Measurements from ENCODE around the gene HBM. TPM values are rescaled to one million over a fixed set of nuclear protein-coding genes. Genes with fewer than 3 reads are reported as not detected.
"Not testable (repeated sequence)": the region's sequence is repeated elsewhere in the genome, so short reads cannot be mapped to it uniquely, and the experiment has no call there.

Gene HBM
- total RNA-seq, 2 donors from 2014 or later, result not detected

DNA sequence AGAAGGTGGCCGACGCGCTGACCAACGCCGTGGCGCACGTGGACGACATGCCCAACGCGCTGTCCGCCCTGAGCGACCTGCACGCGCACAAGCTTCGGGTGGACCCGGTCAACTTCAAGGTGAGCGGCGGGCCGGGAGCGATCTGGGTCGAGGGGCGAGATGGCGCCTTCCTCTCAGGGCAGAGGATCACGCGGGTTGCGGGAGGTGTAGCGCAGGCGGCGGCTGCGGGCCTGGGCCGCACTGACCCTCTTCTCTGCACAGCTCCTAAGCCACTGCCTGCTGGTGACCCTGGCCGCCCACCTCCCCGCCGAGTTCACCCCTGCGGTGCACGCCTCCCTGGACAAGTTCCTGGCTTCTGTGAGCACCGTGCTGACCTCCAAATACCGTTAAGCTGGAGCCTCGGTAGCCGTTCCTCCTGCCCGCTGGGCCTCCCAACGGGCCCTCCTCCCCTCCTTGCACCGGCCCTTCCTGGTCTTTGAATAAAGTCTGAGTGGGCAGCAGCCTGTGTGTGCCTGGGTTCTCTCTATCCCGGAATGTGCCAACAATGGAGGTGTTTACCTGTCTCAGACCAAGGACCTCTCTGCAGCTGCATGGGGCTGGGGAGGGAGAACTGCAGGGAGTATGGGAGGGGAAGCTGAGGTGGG lies 7.6 kb downstream of the HBM start:
- peaks cover 16% of the 10 kb centered on the region for H3K4me1 Mint-ChIP-seq
- H3K4me3 ChIP-seq (ENCODE audit: low read length); H3K27ac ChIP-seq (ENCODE audit: low read depth, low read length); H3K36me3 Mint-ChIP-seq (ENCODE audit: low read depth); H3K9me3 ChIP-seq (ENCODE audit: control insufficient read depth, low read length); H3K36me3 ChIP-seq (ENCODE audit: control insufficient read depth, insufficient read depth, low read length); H3K27ac Mint-ChIP-seq; DNase-seq; H3K4me1 ChIP-seq (ENCODE audit: control insufficient read depth, insufficient read depth, low read length); H3K9ac ChIP-seq (ENCODE audit: extremely low read depth, low read length, poor library complexity, severe bottlenecking); H3K4me3 Mint-ChIP-seq; H3K9me3 Mint-ChIP-seq: not testable (repeated sequence)
- H3K27me3 ChIP-seq (ENCODE audit: control insufficient read depth, insufficient read depth, low read length, poor library complexity, severe bottlenecking), result peaks cover 83% of the 10 kb centered on the region
- H3K27me3 Mint-ChIP-seq (ENCODE audit: insufficient read depth), result peaks cover 77% of the 10 kb centered on the region
- WGBS, 2 experiments (ENCODE audit: insufficient coverage in 1 of 2, insufficient read length in 1 of 2), result 16 to 20% methylated on average over 1 to 29 of the region's 44 CpGs

DNA sequence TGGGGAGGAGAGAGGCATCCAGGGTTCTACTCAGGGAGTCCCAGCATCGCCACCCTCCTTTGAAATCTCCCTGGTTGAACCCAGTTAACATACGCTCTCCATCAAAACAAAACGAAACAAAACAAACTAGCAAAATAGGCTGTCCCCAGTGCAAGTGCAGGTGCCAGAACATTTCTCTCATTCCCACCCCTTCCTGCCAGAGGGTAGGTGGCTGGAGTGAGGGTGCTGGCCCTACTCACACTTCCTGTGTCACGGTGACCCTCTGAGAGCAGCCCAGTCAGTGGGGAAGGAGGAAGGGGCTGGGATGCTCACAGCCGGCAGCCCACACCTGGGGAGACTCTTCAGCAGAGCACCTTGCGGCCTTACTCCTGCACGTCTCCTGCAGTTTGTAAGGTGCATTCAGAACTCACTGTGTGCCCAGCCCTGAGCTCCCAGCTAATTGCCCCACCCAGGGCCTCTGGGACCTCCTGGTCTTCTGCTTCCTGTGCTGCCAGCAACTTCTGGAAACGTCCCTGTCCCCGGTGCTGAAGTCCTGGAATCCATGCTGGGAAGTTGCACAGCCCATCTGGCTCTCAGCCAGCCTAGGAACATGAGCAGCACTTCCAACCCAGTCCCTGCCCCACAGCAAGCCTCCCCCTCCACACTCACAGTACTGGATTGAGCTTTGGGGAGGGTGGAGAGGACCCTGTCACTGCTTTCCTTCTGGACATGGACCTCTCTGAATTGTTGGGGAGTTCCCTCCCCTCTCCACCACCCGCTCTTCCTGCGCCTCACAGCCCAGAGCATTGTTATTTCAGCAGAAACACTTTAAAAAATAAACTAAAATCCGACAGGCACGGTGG lies 8.4 kb downstream of the HBM start:
- H3K27ac ChIP-seq (ENCODE audit: low read depth, low read length); H3K4me1 ChIP-seq (ENCODE audit: control insufficient read depth, insufficient read depth, low read length); H3K9me3 ChIP-seq (ENCODE audit: control insufficient read depth, low read length); H3K9me3 Mint-ChIP-seq; H3K4me3 Mint-ChIP-seq; H3K36me3 Mint-ChIP-seq (ENCODE audit: low read depth); H3K36me3 ChIP-seq (ENCODE audit: control insufficient read depth, insufficient read depth, low read length); DNase-seq; H3K4me3 ChIP-seq (ENCODE audit: low read length); H3K27ac Mint-ChIP-seq; H3K9ac ChIP-seq (ENCODE audit: extremely low read depth, low read length, poor library complexity, severe bottlenecking): not testable (repeated sequence)
- peaks cover 78% of the 10 kb centered on the region for H3K27me3 Mint-ChIP-seq (ENCODE audit: insufficient read depth)
- peaks cover 83% of the 10 kb centered on the region for H3K27me3 ChIP-seq (ENCODE audit: control insufficient read depth, insufficient read depth, low read length, poor library complexity, severe bottlenecking)
- H3K4me1 Mint-ChIP-seq, result peaks cover 16% of the 10 kb centered on the region
- 40 to 47% methylated on average over 4 of the region's 13 CpGs for WGBS, 2 experiments (ENCODE audit: insufficient coverage in 1 of 2, insufficient read length in 1 of 2)

DNA sequence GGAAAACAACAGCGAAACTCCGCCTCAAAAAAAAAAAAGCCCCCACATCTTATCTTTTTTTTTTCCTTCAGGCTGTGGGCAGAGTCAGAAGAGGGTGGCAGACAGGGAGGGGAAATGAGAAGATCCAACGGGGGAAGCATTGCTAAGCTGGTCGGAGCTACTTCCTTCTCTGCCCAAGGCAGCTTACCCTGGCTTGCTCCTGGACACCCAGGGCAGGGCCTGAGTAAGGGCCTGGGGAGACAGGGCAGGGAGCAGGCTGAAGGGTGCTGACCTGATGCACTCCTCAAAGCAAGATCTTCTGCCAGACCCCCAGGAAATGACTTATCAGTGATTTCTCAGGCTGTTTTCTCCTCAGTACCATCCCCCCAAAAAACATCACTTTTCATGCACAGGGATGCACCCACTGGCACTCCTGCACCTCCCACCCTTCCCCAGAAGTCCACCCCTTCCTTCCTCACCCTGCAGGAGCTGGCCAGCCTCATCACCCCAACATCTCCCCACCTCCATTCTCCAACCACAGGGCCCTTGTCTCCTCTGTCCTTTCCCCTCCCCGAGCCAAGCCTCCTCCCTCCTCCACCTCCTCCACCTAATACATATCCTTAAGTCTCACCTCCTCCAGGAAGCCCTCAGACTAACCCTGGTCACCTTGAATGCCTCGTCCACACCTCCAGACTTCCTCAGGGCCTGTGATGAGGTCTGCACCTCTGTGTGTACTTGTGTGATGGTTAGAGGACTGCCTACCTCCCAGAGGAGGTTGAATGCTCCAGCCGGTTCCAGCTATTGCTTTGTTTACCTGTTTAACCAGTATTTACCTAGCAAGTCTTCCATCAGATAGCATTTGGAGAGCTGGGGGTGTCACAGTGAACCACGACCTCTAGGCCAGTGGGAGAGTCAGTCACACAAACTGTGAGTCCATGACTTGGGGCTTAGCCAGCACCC lies 9.5 kb downstream of the HBM start:
- WGBS, 2 experiments (ENCODE audit: insufficient coverage in 1 of 2, insufficient read length in 1 of 2), result 20 to 54% methylated on average over 1 to 5 of the region's 8 CpGs
- H3K27ac ChIP-seq (ENCODE audit: low read depth, low read length), result no peak overlapping the region
- peak overlapping the region; percentile 34 for H3K4me3 Mint-ChIP-seq
- no peak for DNase-seq
- H3K4me1 Mint-ChIP-seq, result peaks cover 13% of the 10 kb centered on the region
- H3K4me3 ChIP-seq (ENCODE audit: low read length), result no peak overlapping the region
- peaks cover 85% of the 10 kb centered on the region for H3K27me3 ChIP-seq (ENCODE audit: control insufficient read depth, insufficient read depth, low read length, poor library complexity, severe bottlenecking)
- H3K36me3 Mint-ChIP-seq (ENCODE audit: low read depth), result no peaks in the 10 kb centered on the region
- H3K9me3 Mint-ChIP-seq, result no peaks in the 10 kb centered on the region
- no peaks in the 10 kb centered on the region for H3K9me3 ChIP-seq (ENCODE audit: control insufficient read depth, low read length)
- no peak overlapping the region for H3K9ac ChIP-seq (ENCODE audit: extremely low read depth, low read length, poor library complexity, severe bottlenecking)
- TF ChIP-seq, protein P1, sequence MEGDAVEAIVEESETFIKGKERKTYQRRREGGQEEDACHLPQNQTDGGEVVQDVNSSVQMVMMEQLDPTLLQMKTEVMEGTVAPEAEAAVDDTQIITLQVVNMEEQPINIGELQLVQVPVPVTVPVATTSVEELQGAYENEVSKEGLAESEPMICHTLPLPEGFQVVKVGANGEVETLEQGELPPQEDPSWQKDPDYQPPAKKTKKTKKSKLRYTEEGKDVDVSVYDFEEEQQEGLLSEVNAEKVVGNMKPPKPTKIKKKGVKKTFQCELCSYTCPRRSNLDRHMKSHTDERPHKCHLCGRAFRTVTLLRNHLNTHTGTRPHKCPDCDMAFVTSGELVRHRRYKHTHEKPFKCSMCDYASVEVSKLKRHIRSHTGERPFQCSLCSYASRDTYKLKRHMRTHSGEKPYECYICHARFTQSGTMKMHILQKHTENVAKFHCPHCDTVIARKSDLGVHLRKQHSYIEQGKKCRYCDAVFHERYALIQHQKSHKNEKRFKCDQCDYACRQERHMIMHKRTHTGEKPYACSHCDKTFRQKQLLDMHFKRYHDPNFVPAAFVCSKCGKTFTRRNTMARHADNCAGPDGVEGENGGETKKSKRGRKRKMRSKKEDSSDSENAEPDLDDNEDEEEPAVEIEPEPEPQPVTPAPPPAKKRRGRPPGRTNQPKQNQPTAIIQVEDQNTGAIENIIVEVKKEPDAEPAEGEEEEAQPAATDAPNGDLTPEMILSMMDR (conservative IDR thresholded peaks at IDR 0.05), result no peak
- H3K4me1 ChIP-seq (ENCODE audit: control insufficient read depth, insufficient read depth, low read length), result no peaks in the 10 kb centered on the region
- no peaks in the 10 kb centered on the region for H3K36me3 ChIP-seq (ENCODE audit: control insufficient read depth, insufficient read depth, low read length)
- peaks cover 80% of the 10 kb centered on the region for H3K27me3 Mint-ChIP-seq (ENCODE audit: insufficient read depth)
- no peak overlapping the region for H3K27ac Mint-ChIP-seq

DNA sequence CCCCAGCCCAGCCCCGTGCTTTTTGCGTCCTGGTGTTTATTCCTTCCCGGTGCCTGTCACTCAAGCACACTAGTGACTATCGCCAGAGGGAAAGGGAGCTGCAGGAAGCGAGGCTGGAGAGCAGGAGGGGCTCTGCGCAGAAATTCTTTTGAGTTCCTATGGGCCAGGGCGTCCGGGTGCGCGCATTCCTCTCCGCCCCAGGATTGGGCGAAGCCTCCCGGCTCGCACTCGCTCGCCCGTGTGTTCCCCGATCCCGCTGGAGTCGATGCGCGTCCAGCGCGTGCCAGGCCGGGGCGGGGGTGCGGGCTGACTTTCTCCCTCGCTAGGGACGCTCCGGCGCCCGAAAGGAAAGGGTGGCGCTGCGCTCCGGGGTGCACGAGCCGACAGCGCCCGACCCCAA lies 10.2 kb downstream of the HBM start:
- H3K27ac Mint-ChIP-seq; H3K9me3 Mint-ChIP-seq; H3K36me3 Mint-ChIP-seq (ENCODE audit: low read depth); H3K4me1 ChIP-seq (ENCODE audit: control insufficient read depth, insufficient read depth, low read length); H3K36me3 ChIP-seq (ENCODE audit: control insufficient read depth, insufficient read depth, low read length); H3K27ac ChIP-seq (ENCODE audit: low read depth, low read length); DNase-seq; H3K9ac ChIP-seq (ENCODE audit: extremely low read depth, low read length, poor library complexity, severe bottlenecking); H3K4me3 ChIP-seq (ENCODE audit: low read length); H3K9me3 ChIP-seq (ENCODE audit: control insufficient read depth, low read length): not testable (repeated sequence)
- peaks cover 77% of the 10 kb centered on the region for H3K27me3 Mint-ChIP-seq (ENCODE audit: insufficient read depth)
- WGBS, 2 experiments (ENCODE audit: insufficient coverage in 1 of 2, insufficient read length in 1 of 2), result 1% methylated on average over 11 of the region's 39 CpGs; no CpG with 5 or more reads in 1 of the 2 experiments
- peaks cover 85% of the 10 kb centered on the region for H3K27me3 ChIP-seq (ENCODE audit: control insufficient read depth, insufficient read depth, low read length, poor library complexity, severe bottlenecking)
- H3K4me3 Mint-ChIP-seq, result peak overlapping the region; percentile 34
- H3K4me1 Mint-ChIP-seq, result peaks cover 13% of the 10 kb centered on the region

DNA sequence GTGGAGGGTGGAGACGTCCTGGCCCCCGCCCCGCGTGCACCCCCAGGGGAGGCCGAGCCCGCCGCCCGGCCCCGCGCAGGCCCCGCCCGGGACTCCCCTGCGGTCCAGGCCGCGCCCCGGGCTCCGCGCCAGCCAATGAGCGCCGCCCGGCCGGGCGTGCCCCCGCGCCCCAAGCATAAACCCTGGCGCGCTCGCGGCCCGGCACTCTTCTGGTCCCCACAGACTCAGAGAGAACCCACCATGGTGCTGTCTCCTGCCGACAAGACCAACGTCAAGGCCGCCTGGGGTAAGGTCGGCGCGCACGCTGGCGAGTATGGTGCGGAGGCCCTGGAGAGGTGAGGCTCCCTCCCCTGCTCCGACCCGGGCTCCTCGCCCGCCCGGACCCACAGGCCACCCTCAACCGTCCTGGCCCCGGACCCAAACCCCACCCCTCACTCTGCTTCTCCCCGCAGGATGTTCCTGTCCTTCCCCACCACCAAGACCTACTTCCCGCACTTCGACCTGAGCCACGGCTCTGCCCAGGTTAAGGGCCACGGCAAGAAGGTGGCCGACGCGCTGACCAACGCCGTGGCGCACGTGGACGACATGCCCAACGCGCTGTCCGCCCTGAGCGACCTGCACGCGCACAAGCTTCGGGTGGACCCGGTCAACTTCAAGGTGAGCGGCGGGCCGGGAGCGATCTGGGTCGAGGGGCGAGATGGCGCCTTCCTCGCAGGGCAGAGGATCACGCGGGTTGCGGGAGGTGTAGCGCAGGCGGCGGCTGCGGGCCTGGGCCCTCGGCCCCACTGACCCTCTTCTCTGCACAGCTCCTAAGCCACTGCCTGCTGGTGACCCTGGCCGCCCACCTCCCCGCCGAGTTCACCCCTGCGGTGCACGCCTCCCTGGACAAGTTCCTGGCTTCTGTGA lies 11.0 kb downstream of the HBM start, which contains the start of gene HBA1:
TSS of gene HBA1 (plus strand) at position 204 of the 906 bp plus-strand sequence. CDS start at position 241, 37 bp downstream.
- Mint-ChIP-seq H3K4me3 (peak within 1 kb of the TSS; percentile 34), H3K4me1 (peaks cover 13% of the 10 kb centered on the region), H3K27me3 (ENCODE audit: insufficient read depth) (peaks cover 70% of the 10 kb centered on the region)
- not testable (repeated sequence) for H3K27ac ChIP-seq (ENCODE audit: low read depth, low read length); H3K4me3 ChIP-seq (ENCODE audit: low read length); DNase-seq; H3K36me3 ChIP-seq (ENCODE audit: control insufficient read depth, insufficient read depth, low read length); H3K9me3 ChIP-seq (ENCODE audit: control insufficient read depth, low read length); H3K9ac ChIP-seq (ENCODE audit: extremely low read depth, low read length, poor library complexity, severe bottlenecking); H3K36me3 Mint-ChIP-seq (ENCODE audit: low read depth); H3K27ac Mint-ChIP-seq; H3K4me1 ChIP-seq (ENCODE audit: control insufficient read depth, insufficient read depth, low read length); H3K9me3 Mint-ChIP-seq
- 10% methylated on average over 35 of the region's 88 CpGs; no CpG with 5 or more reads in 1 of the 2 experiments for WGBS, 2 experiments (ENCODE audit: insufficient coverage in 1 of 2, insufficient read length in 1 of 2)
- H3K27me3 ChIP-seq (ENCODE audit: control insufficient read depth, insufficient read depth, low read length, poor library complexity, severe bottlenecking), result peaks cover 81% of the 10 kb centered on the region
